Stimulated activated CD8-positive, alpha-beta memory T cell treated with anti-CD3 and anti-CD28 coated beads, Interleukin-7, amount 100 ng/mL, for 4 hours (primary cell): Measurements from ENCODE around the gene CUBN.

Experiments used
- DNase-seq, 2 donors: peaks; one replicate each; pipeline ENCODE4 v3.0.0-alpha.2; 2020; ENCODE audit warnings: low read depth in 2 of 2

Gene CUBN

GRCh38 chr10:17109046-17109445, 20.6 kb downstream of the CUBN start:
- DNase-seq: no peak

DNA sequence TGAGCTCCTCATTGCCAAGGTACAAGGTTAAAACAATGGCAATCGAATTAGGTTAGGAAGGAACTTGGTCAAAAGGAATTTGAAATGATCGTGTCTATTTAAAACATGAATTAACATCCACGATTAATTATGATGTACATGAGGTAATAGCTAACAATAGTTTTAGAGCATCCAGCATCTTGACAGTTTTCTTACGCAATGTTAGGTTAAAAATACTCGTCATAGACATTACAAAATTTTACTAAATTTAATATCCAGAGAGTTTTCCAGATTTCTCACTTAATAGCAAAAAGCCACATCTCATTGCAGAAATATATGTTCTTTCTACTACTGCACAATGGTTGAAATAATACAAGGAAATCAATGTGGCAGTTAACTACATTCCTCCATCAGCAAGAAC, 22.6 kb downstream of the CUBN start:
- no peak for DNase-seq

- no peak for DNase-seq
Measured at GRCh38 chr10:17101910-17102266, 27.7 kb downstream of the CUBN start.

- DNase-seq: no peak
Measured at GRCh38 chr10:17101257-17101909, 28.2 kb downstream of the CUBN start.

- no peak for DNase-seq
Measured at GRCh38 chr10:17100586-17100985, 29.0 kb downstream of the CUBN start.

DNA sequence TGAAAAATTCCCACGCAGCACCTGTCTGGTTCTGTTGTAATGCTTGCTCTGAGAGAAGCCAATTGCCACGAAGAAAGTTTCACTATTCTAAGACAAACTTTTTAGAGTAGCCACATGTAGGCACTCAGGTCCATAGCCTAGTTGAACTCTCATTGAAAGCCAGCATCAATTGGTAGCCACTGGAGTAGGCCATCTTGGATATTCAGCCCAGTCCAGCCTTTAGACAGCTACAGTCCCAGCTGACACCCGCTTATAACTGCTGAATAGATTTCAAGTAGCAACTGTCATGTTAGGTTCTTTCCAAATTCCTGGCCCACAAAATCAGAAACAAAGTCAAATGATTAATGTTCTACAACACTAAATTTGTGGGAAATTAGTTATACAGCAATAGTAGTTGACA, 31.6 kb downstream of the CUBN start:
- DNase-seq: no peak

DNA sequence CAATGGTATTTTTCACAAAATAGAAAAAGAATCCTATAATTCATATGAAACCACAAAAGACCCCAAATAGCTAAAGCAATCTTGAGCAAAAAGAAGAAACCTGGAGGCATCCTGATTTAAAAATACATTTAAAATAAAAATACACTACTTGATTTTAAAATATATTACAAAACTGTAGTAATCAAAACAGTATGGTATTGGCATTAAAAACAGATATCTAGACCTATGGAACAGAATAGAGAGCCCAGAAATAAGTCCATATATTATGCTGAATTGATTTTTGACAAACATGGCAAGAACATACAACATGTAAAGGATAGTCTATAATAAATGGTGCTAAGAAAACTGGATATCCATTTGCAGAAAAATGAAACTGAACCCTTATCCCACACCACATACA, 34.8 kb downstream of the CUBN start:
- DNase-seq: no peak

DNA sequence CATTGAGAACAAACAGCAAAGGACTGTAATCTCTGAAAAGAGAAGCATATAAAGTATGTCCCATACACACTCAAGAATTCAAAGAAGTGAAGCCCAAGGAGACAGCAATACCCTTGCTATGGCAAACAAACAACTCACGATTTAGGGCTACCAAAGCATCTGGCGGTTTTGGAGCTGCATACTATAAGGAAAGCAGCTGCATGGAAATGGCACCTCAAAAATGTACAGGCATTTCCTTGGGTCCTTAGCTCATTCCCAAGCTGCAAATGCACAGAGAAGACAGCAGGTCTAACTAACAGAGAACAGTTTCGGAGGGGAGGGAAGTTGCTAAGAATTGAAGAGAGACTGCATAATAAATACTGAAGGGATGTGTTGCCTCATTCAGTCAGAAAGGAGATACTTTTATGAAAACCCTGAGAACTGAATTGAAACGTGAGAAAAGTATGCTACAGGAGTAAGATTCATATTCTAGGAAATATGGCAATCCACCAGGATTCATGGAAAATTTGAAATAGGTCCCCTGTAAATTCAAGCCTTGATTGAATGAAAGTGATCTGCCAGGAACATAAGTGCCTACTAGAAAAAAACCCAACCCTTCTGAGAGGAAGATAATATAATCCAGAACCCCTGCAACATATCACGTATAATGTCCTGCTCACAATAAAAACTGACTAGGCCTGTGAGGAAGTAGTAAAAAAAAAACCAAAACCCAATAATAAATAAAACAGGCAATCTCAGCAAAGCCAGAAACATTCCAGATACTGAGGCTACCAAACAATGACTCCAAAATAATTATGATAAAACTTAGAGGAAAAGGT, 36.4 kb downstream of the CUBN start:
- DNase-seq: no peak

GRCh38 chr10:17092216-17092944, 37.2 kb downstream of the CUBN start:
- DNase-seq: no peak

- no peak for DNase-seq
Measured at GRCh38 chr10:17088118-17088806, 41.3 kb downstream of the CUBN start.

GRCh38 chr10:17086865-17087367, 42.7 kb downstream of the CUBN start:
- no peak for DNase-seq

DNA sequence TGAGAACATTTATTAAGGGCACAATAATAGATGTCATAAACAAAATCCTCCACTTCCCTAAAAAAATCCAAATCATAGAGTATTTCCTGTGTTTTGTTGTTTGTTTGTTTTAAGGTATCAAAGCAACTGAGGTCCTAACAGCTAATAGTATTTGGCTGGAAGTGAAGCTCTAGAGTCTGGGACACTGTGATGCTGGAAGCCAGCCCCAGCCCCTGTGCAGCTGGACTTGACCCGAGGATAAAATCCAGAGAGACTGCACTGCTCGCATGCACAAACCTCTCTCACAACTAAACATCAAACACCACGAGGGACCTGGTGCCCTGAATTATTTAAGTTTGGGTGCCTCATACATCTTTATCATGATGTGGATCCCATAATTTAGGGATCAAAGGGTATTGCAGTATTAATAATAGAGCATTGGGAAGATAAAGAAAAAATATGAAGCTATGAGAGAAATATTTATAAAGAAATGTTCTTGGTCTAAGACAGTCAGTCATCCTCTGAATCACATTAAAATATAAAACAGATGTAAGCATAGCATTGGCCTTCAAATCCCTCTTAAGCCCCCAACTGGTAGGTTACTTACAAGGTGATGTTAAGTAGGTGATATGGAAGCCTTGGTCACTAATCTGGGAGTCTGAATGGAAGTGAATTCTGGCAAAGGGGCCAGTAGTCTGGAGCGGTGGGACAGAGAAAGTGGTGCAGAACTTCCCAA, 44.4 kb downstream of the CUBN start:
- no peak for DNase-seq

GRCh38 chr10:17084258-17084657, 45.4 kb downstream of the CUBN start:
- DNase-seq: no peak

GRCh38 chr10:17081431-17081830, 48.2 kb downstream of the CUBN start:
- no peak for DNase-seq

DNA sequence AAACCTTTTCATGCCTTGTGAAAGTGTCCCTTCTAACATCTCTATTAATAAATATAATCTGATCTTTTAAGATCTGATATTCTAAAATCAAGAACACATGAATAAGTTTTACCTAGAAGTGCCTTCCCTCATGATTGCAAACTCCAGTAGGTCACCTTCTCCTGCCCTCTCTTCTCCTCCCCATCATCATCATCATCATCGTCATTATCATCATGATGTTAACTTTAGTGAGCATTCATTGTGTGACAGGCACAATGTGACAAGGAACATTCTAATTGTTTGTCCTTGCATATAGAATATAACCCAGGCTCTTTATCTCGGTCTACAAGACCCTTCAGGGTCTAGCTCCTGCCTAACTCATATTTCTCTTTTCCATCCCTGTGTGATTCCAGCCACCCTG, 51.7 kb downstream of the CUBN start:
- no peak for DNase-seq

DNA sequence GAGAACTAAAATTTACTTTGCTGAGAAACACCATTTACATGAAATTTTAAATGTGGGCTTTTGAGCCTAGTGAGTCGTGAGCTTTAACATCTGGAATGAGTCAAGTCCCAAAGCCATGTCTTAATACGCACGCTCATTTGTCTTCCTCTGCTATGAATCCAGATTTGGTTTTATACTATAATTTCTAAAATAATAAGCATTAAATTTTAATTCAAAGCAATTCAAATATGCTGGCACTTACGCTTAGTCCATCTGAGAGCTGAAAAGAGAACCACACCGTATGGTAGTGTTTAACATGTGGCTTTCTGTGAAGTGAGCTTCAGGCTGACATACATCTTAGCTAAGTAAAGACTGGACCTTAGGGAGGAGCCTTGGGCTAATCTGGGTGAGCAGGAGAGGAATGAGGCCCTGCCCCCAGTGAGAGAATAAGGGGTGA, 52.2 kb downstream of the CUBN start:
- DNase-seq: no peak

DNA sequence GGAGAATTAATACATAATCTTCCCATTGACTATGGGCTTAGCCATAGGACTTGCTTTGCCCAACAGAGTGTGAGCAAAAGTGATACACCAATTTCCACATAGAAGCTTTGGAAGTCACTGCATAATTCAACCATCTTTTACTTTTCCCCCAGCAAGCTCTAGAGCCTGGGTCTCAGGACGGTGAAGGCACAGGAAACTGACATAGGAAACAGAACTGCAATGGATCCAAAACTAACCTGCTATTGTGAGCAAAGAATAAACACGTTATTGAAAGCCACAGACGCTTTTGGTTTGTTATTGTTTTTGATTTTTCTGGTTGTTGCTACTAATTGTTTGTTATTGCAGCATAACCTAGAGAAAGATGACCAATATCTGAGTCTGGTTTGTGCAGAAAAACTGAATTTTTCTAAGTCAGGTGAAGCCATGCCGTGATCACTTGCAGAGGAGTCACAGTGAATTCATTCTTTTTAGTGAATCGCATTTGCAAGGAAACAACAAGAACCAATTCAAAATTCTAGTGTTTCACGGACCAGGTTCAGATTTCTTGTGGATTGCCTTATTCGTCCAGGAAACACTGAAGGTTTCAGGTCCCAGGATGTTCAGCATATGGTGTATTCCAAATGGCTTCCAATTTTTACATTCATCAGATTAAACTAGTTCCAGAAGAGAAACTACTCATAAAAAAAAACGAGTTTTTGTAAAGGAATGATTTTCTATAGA, 52.8 kb downstream of the CUBN start:
- no peak for DNase-seq

DNA sequence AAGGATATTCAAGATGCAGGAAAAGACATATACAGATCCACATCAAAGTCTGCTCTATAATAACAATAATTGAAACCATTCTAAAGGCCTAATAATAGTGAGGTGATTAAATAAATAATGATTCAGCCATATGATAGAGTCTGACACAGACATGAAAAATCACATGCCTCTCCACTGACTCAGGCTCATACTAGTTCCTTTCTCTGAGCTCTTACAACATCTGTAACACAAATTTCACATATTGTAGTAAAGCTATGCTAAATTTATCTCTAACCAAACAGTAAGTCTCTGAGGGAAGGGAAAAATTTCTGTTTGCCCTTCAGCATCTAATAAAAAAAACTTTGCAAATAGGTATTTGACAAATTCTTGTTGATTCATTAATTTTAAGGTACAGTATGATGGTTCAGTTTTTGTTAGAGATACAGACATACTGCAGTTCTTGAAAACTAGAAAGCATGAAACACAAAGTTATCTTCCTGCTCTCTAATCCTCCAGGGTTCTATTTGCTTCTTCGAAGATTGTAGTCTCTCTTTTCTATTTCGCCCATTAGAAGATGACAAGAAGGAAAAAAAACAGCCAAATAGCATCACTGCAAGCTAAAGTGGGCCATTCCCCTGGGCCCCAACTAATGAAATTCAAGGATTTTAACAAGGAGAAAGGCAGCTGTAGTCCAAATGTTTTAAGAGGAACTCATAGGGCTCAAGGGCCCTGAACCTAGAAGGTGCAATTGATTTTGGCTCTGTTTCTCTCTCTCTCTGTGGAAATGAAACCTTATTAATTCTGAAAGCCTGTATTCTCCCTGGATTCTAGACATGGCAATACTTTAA, 53.9 kb downstream of the CUBN start:
- DNase-seq: no peak

GRCh38 chr10:17074541-17074847, 55.1 kb downstream of the CUBN start:
- no peak for DNase-seq
